ENCODE results near the gene PTPN13. TPM values are rescaled to one million over a fixed set of nuclear protein-coding genes. Genes with fewer than 3 reads are reported as not detected.

The PTPN13 gene
- total RNA-seq, 1 experiment from 2014 or later = 12.5 TPM

DNA sequence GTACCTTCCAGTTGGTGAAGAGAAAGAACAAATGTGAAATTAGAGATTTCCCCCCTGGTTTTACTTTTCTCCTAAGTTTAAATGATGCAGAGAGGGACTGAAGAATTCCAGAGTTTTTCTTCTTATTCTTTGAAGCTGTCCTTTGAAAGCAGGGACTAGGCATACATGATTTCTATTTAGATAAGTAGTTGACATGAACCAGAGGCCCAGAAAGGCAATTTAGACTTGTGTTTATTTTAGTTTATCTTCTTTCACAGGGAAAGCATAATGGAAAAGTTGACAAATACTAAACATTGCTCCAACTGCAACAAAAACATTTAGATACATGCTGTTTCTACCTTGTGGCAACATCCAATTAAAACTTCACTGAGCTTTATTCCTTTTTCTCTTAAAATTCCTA is 32.0 kb downstream of the PTPN13 start:
- Histone ChIP-seq H3K36me3 (ENCODE audit: control insufficient read depth, insufficient read depth, low read length) (no peaks in the 10 kb centered on the region), H3K4me3 (ENCODE audit: low read depth in 2 of 2, low read length in 2 of 2) (no peak overlapping the region), H3K9me3 (ENCODE audit: control insufficient read depth, insufficient read depth, low read depth, low read length) (no peaks in the 10 kb centered on the region), H3K4me1 (ENCODE audit: control insufficient read depth, insufficient read depth, low read length) (no peaks in the 10 kb centered on the region), H3K27ac (ENCODE audit: low read length) (no peak overlapping the region), H3K27me3 (ENCODE audit: control insufficient read depth, insufficient read depth, low read length) (no peaks in the 10 kb centered on the region)
- no TSS peak for BruUV-seq (replicated peaks)
- TF ChIP-seq SIN3A (IDR thresholded peaks at IDR 0.05; ENCODE audit: borderline replicate concordance, insufficient read depth, low read depth, low read length) = no peak
- no peak for TF ChIP-seq POLR2AphosphoS5 (IDR thresholded peaks at IDR 0.05; ENCODE audit: low read depth, low read length)
- TF ChIP-seq TCF7L2 (IDR thresholded peaks at IDR 0.05; ENCODE audit: low read depth, low read length) = no peak
- CTCF ChIA-PET = no interaction called here
- POLR2A ChIA-PET = no interaction called here
- intact Hi-C loops (cut with micrococcal nuclease; ENCODE audit: unreplicated experiment) (no loop called here), in situ Hi-C loops (cut with HindIII; ENCODE audit: low pct_unique_long_range_greater_than_20kb, low sequenced_read_pairs) (no loop called here)
- ATAC-seq (no peak), DNase-seq (ENCODE audit: low read depth, low spot score) (no peak)

DNA sequence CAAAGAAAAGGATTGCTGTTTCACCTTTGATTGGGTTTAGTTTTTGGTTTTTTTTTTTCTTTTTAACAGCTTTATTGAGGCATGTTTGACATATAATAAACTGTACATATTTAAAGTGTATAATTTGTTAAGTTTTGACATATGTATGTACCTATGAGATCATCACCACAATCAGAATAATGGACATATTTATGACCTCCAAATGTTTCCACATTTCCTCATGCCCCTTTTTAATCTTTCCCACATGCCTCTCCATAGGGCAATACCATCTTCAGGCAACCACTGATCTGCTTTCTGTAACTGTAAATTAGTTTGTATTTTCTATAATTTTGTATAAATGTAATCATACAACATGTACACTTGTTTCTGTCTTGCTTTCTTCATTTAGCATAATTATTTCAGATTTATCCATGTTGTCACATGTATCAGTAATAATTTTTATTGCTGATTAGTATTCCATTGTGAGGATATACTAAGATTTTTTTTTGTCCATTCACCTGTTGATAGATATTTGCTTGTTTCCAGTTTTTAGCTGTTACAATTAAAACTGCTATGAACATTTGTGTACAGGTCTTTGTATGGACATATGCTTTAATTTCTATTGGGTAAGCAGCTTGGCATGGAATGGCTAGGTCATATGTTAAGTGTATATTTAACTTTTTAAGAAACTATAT is 33.5 kb downstream of the PTPN13 start:
- no peak for ATAC-seq
- TF ChIP-seq, protein P1, sequence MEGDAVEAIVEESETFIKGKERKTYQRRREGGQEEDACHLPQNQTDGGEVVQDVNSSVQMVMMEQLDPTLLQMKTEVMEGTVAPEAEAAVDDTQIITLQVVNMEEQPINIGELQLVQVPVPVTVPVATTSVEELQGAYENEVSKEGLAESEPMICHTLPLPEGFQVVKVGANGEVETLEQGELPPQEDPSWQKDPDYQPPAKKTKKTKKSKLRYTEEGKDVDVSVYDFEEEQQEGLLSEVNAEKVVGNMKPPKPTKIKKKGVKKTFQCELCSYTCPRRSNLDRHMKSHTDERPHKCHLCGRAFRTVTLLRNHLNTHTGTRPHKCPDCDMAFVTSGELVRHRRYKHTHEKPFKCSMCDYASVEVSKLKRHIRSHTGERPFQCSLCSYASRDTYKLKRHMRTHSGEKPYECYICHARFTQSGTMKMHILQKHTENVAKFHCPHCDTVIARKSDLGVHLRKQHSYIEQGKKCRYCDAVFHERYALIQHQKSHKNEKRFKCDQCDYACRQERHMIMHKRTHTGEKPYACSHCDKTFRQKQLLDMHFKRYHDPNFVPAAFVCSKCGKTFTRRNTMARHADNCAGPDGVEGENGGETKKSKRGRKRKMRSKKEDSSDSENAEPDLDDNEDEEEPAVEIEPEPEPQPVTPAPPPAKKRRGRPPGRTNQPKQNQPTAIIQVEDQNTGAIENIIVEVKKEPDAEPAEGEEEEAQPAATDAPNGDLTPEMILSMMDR (IDR thresholded peaks at IDR 0.05) = no peak
- TF ChIP-seq POLR2AphosphoS5 (IDR thresholded peaks at IDR 0.05; ENCODE audit: low read depth, low read length) = no peak
- TF ChIP-seq, protein P2, sequence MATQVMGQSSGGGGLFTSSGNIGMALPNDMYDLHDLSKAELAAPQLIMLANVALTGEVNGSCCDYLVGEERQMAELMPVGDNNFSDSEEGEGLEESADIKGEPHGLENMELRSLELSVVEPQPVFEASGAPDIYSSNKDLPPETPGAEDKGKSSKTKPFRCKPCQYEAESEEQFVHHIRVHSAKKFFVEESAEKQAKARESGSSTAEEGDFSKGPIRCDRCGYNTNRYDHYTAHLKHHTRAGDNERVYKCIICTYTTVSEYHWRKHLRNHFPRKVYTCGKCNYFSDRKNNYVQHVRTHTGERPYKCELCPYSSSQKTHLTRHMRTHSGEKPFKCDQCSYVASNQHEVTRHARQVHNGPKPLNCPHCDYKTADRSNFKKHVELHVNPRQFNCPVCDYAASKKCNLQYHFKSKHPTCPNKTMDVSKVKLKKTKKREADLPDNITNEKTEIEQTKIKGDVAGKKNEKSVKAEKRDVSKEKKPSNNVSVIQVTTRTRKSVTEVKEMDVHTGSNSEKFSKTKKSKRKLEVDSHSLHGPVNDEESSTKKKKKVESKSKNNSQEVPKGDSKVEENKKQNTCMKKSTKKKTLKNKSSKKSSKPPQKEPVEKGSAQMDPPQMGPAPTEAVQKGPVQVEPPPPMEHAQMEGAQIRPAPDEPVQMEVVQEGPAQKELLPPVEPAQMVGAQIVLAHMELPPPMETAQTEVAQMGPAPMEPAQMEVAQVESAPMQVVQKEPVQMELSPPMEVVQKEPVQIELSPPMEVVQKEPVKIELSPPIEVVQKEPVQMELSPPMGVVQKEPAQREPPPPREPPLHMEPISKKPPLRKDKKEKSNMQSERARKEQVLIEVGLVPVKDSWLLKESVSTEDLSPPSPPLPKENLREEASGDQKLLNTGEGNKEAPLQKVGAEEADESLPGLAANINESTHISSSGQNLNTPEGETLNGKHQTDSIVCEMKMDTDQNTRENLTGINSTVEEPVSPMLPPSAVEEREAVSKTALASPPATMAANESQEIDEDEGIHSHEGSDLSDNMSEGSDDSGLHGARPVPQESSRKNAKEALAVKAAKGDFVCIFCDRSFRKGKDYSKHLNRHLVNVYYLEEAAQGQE (IDR thresholded peaks at IDR 0.05; ENCODE audit: insufficient read depth in 1 of 2, low read depth in 2 of 2, low read length in 1 of 2) = no peak
- no peak for TF ChIP-seq SIN3A (IDR thresholded peaks at IDR 0.05; ENCODE audit: borderline replicate concordance, insufficient read depth, low read depth, low read length)
- TF ChIP-seq TCF7L2 (IDR thresholded peaks at IDR 0.05; ENCODE audit: low read depth, low read length) = no peak
- Histone ChIP-seq H3K27me3 (ENCODE audit: control insufficient read depth, insufficient read depth, low read length) (no peaks in the 10 kb centered on the region), H3K27ac (ENCODE audit: low read length) (no peak overlapping the region), H3K9me3 (ENCODE audit: control insufficient read depth, insufficient read depth, low read depth, low read length) (no peaks in the 10 kb centered on the region), H3K4me1 (ENCODE audit: control insufficient read depth, insufficient read depth, low read length) (no peaks in the 10 kb centered on the region), H3K4me3 (ENCODE audit: low read depth in 2 of 2, low read length in 2 of 2) (no peak overlapping the region), H3K36me3 (ENCODE audit: control insufficient read depth, insufficient read depth, low read length) (no peaks in the 10 kb centered on the region)
- ChIA-PET POLR2A (no interaction called here), CTCF (no interaction called here)
- BruUV-seq (replicated peaks) = no TSS peak
- in situ Hi-C loops (cut with HindIII; ENCODE audit: low pct_unique_long_range_greater_than_20kb, low sequenced_read_pairs) = no loop called here
- intact Hi-C loops (cut with micrococcal nuclease; ENCODE audit: unreplicated experiment) = no loop called here
- no peak for DNase-seq (ENCODE audit: low read depth, low spot score)

DNA sequence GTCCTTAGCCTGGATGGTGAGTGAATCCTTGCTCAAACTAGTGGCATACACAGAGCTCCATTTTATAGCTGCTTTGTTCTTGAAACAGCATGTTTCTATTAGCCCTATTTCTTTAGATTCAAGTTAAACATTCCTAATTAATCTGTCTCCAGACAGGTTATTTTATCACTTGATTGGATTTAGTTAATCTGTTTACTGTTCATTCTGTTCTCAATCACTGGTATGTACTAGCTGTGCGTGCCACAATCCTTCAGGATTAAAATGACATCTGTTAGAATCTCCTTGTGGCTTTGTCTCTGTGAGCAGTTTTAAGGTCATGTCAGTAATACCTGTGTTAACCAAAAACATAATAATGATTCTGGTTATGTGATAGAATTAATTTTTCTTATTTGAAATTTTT is 36.5 kb downstream of the PTPN13 start:
- TF ChIP-seq, protein P2 (IDR thresholded peaks at IDR 0.05; ENCODE audit: insufficient read depth in 1 of 2, low read depth in 2 of 2, low read length in 1 of 2) = no peak
- TF ChIP-seq POLR2AphosphoS5 (IDR thresholded peaks at IDR 0.05; ENCODE audit: low read depth, low read length) (no peak), TCF7L2 (IDR thresholded peaks at IDR 0.05; ENCODE audit: low read depth, low read length) (no peak), SIN3A (IDR thresholded peaks at IDR 0.05; ENCODE audit: borderline replicate concordance, insufficient read depth, low read depth, low read length) (no peak)
- TF ChIP-seq, protein P1 (IDR thresholded peaks at IDR 0.05) = no peak
- intact Hi-C loops (cut with micrococcal nuclease; ENCODE audit: unreplicated experiment) = no loop called here
- ChIA-PET POLR2A (no interaction called here), CTCF (interaction anchor here (0.6 kb wide), 1 partner anchor 272 kb away, joined by 3 read pairs; no protein-coding TSS in a partner anchor)
- Histone ChIP-seq H3K36me3 (ENCODE audit: control insufficient read depth, insufficient read depth, low read length) (no peaks in the 10 kb centered on the region), H3K27me3 (ENCODE audit: control insufficient read depth, insufficient read depth, low read length) (no peaks in the 10 kb centered on the region), H3K4me3 (ENCODE audit: low read depth in 2 of 2, low read length in 2 of 2) (no peak overlapping the region), H3K9me3 (ENCODE audit: control insufficient read depth, insufficient read depth, low read depth, low read length) (no peaks in the 10 kb centered on the region; the same call in 1 of the 2 replicates), H3K4me1 (ENCODE audit: control insufficient read depth, insufficient read depth, low read length) (no peaks in the 10 kb centered on the region), H3K27ac (ENCODE audit: low read length) (no peak overlapping the region)
- BruUV-seq (replicated peaks) = no TSS peak
- ATAC-seq = no peak
- in situ Hi-C loops (cut with HindIII; ENCODE audit: low pct_unique_long_range_greater_than_20kb, low sequenced_read_pairs) = no loop called here
- DNase-seq (ENCODE audit: low read depth, low spot score) = no peak

Measured in Panc1 (cell line).